ENCODE results near the gene EHBP1L1. TPM values are rescaled to one million over a fixed set of nuclear protein-coding genes. Genes with fewer than 3 reads are reported as not detected.
A peak's percentile ranks its signal among the peaks of the same experiment; 100 is the strongest.

EHBP1L1 gene
- total and polyA plus RNA-seq, 2 of the 13 experiments (the other 11 are each of a cell fraction or from before 2014, with no cell fraction given) = 8.3 to 10.6 TPM

- no peak for TF ChIP-seq ZBTB46 (CRISPR knock-in tag; IDR thresholded peaks at IDR 0.05; ENCODE audit: borderline replicate concordance)
- 0 out of 2 replicates have a peak, but pooled peaks have one; percentile 1 for TF ChIP-seq POGZ (CRISPR knock-in tag; IDR thresholded peaks at IDR 0.05)
- TF ChIP-seq HOXA9 (CRISPR knock-in tag; IDR thresholded peaks at IDR 0.05; ENCODE audit: borderline replicate concordance) = no peak
- TF ChIP-seq ZNF282 (IDR thresholded peaks at IDR 0.05; ENCODE audit: partially characterized antibody) = no peak
- no peak for TF ChIP-seq BATF2 (CRISPR knock-in tag; IDR thresholded peaks at IDR 0.05)
- no peak for TF ChIP-seq ZNF3 (CRISPR knock-in tag; IDR thresholded peaks at IDR 0.05)
- TF ChIP-seq ZMYM3 (CRISPR knock-in tag; IDR thresholded peaks at IDR 0.05) = no peak
- TF ChIP-seq MYC (CRISPR knock-in tag; IDR thresholded peaks at IDR 0.05; ENCODE audit: borderline replicate concordance) = no peak; the same call in none of the 2 replicates
- TF ChIP-seq UBTF (CRISPR knock-in tag; IDR thresholded peaks at IDR 0.05) = no peak
- TF ChIP-seq TBX3 (IDR thresholded peaks at IDR 0.05; ENCODE audit: borderline replicate concordance) = 0 out of 2 replicates have a peak, but pooled peaks have one; percentile 52
- peak; percentile 69; the same call in 1 of the 2 replicates for TF ChIP-seq DR1 (CRISPR knock-in tag; IDR thresholded peaks at IDR 0.05)
- TF ChIP-seq ZNF501 (CRISPR knock-in tag; IDR thresholded peaks at IDR 0.05) = no peak
- peak in 1 of 2 experiments; percentile 47; a peak in 2 of 4 replicates for TF ChIP-seq HMGXB4 (CRISPR knock-in tag; IDR thresholded peaks at IDR 0.05; ENCODE audit: borderline replicate concordance in 1 of 2, low read depth in 1 of 2)
- TF ChIP-seq SNRNP70 (IDR thresholded peaks at IDR 0.05; ENCODE audit: low read depth, low read length) = no peak
- 0 out of 2 replicates have a peak, but pooled peaks have one; percentile 4 for TF ChIP-seq ZNF580 (CRISPR knock-in tag; IDR thresholded peaks at IDR 0.05; ENCODE audit: borderline replicate concordance, low read depth)
- no peak for TF ChIP-seq CSRNP1 (CRISPR knock-in tag; IDR thresholded peaks at IDR 0.05)
- no peak for TF ChIP-seq ATRX (CRISPR knock-in tag; IDR thresholded peaks at IDR 0.05; ENCODE audit: borderline replicate concordance)
- TF ChIP-seq HDAC2 (CRISPR knock-in tag; IDR thresholded peaks at IDR 0.05) = no peak
- peak; percentile 95 for TF ChIP-seq ATF1 (CRISPR knock-in tag; IDR thresholded peaks at IDR 0.05)
- 0 out of 2 replicates have a peak, but pooled peaks have one; percentile 38 for TF ChIP-seq ZNF543 (CRISPR knock-in tag; IDR thresholded peaks at IDR 0.05)
Observed at GRCh38 chr11:65615229-65615949, 39.5 kb downstream of the EHBP1L1 start, which contains the start of gene PCNX3 (continued).

Measured in HepG2 (cell line).